HepG2 (cell line): ENCODE measurements around the gene H6PD. TPM values are rescaled to one million over a fixed set of nuclear protein-coding genes. Genes with fewer than 3 reads are reported as not detected.

ENCODE experiments used
- ATAC-seq: fragments of 200-7000 bp; cut with Tn5 transposase; 3 replicates; pipeline ENCODE4 v1.9.1; 2020; ENCODE audit warnings: mild to moderate bottlenecking, moderate library complexity
- BruUV-seq: library from RNA; stranded (reverse); fragments of 400-500 nt; replicated peaks from 2 replicates; lab custom pipeline; 2021; lab: Mats Ljungman, UMichigan
- CTCF ChIA-PET: fragments of 300-600 bp; formaldehyde crosslinking; extraction: SDS; loops from one replicate; lab custom pipeline; 2021; ENCODE audit warnings: low total read pairs, inconsistent platforms, low intra/inter-chr PET ratio; lab: Yijun Ruan, JAX
- POLR2A ChIA-PET: fragments of 350-600 bp; sonication (Branson Sonifier 250); formaldehyde crosslinking; loops from one replicate; lab custom pipeline; 2020; ENCODE audit warnings: antibody characterized with exemption, inconsistent platforms; lab: Yijun Ruan, JAX
- DNase-seq: peaks from one replicate; pipeline ENCODE4 v3.0.0-alpha.2; 2015; ENCODE audit warnings: low spot score
- FAIRE-seq: peaks from 3 replicates; lab custom pipeline; 2011; peaks lifted over from hg19 to GRCh38; lab: Jason Lieb, UNC
- H2AFZ ChIP-seq: one replicate; pipeline ENCODE4 v1.6.1; 2011; ENCODE audit warnings: low read length, inconsistent platforms
- H3K27ac ChIP-seq: fragments of 300-600 bp; 3 replicates; pipeline ENCODE4 v1.8.0; 2011; ENCODE audit warnings: mixed run types, mild to moderate bottlenecking, mixed read lengths, low read length, inconsistent platforms; ENCODE audit not compliant: insufficient read depth; ENCODE audit errors: extremely low read length
- H3K27me3 ChIP-seq, 2 experiments: fragments of 200-600 bp in 1 of 2; 2 replicates in 1 of 2; 3 replicates in 1 of 2; pipeline versions ENCODE4 v1.6.0 to v1.8.0; 2011; ENCODE audit warnings: low read length in 2 of 2, mild to moderate bottlenecking in 2 of 2, moderate library complexity in 2 of 2, inconsistent platforms in 1 of 2; ENCODE audit not compliant: insufficient read depth in 2 of 2, control insufficient read depth in 1 of 2
- H3K36me3 ChIP-seq, 2 experiments: fragments of 200-600 bp in 1 of 2; replicated peaks in 1 of 2; 2 replicates in 1 of 2; 3 replicates in 1 of 2; pipeline versions ENCODE4 v1.5.1 to v1.8.0; 2011; ENCODE audit warnings: low read length in 2 of 2, inconsistent platforms in 1 of 2; ENCODE audit not compliant: insufficient read depth in 2 of 2, control insufficient read depth in 1 of 2
- H3K4me1 ChIP-seq: 2 replicates; pipeline ENCODE4 v1.5.1; 2012; ENCODE audit warnings: low read length, inconsistent platforms; ENCODE audit not compliant: insufficient read depth
- H3K4me2 ChIP-seq: 2 replicates; pipeline ENCODE4 v1.6.0; 2011; ENCODE audit warnings: low read depth, low read length, inconsistent platforms
- H3K4me3 ChIP-seq, 3 experiments: fragments of 200-600 bp in 1 of 3; sonication (generic), shearing (Covaris generic) in 1 of 3; replicated peaks in 1 of 3; 2 replicates each; pipeline ENCODE4 v1.5.1; 2011 to 2016; ENCODE audit warnings: low read length in 3 of 3, inconsistent platforms in 2 of 3, low read depth in 2 of 3, mild to moderate bottlenecking in 2 of 3, control low read depth in 1 of 3, mixed read lengths in 1 of 3; ENCODE audit not compliant: insufficient read depth in 1 of 3
- H3K79me2 ChIP-seq: one replicate; pipeline ENCODE4 v1.6.1; 2011; ENCODE audit warnings: low read length, inconsistent platforms; ENCODE audit not compliant: insufficient read depth
- H3K9ac ChIP-seq: 2 replicates; pipeline ENCODE4 v1.6.0; 2011; ENCODE audit warnings: mild to moderate bottlenecking, low read depth, low read length, inconsistent platforms; ENCODE audit not compliant: insufficient read depth
- H3K9me3 ChIP-seq: 2 replicates; pipeline ENCODE4 v1.5.1; 2012; ENCODE audit warnings: mild to moderate bottlenecking, low read length
- H4K20me1 ChIP-seq: 2 replicates; pipeline ENCODE4 v1.6.0; 2011; ENCODE audit warnings: inconsistent platforms, mild to moderate bottlenecking, low read length, moderate library complexity; ENCODE audit not compliant: insufficient read depth
- CREB1 ChIP-seq, 2 experiments: fragments of 450-650 bp in 1 of 2; IDR thresholded peaks; 2 replicates each; pipeline ENCODE4 v1.6.1; 2016 to 2017; ENCODE audit warnings: control low read depth in 1 of 2, mild to moderate bottlenecking in 1 of 2, missing compliant biosample characterization in 1 of 2, missing genetic modification characterization in 1 of 2
- GTF3A ChIP-seq: sonication (generic); formaldehyde crosslinking; conservative IDR thresholded peaks from 2 replicates; pipeline ENCODE4 v1.4.0; 2020; ENCODE audit warnings: mild to moderate bottlenecking, missing genetic modification reagents
- RAD21 ChIP-seq: fragments of 450-650 bp; formaldehyde crosslinking; IDR thresholded peaks from 2 replicates; pipeline ENCODE4 v1.5.0; 2020; ENCODE audit warnings: mild to moderate bottlenecking
- RBAK ChIP-seq: sonication (generic); formaldehyde crosslinking; IDR thresholded peaks from 2 replicates; pipeline ENCODE4 v1.5.1; 2020; ENCODE audit warnings: mild to moderate bottlenecking, missing genetic modification reagents
- TBP ChIP-seq: sonication (generic); formaldehyde crosslinking; IDR thresholded peaks from 2 replicates; pipeline ENCODE4 v1.5.0; 2020; ENCODE audit warnings: missing genetic modification reagents
- ZMYM4 ChIP-seq: sonication (generic); formaldehyde crosslinking; IDR thresholded peaks from 2 replicates; pipeline ENCODE4 v1.8.1; 2023; ENCODE audit warnings: mild to moderate bottlenecking, missing genetic modification reagents
- ZNF10 ChIP-seq: sonication (generic); formaldehyde crosslinking; IDR thresholded peaks from 2 replicates; pipeline ENCODE4 v1.4.0; 2020; ENCODE audit warnings: mild to moderate bottlenecking, low read depth, missing genetic modification reagents, borderline replicate concordance
- ZNF264 ChIP-seq: sonication (generic); formaldehyde crosslinking; IDR thresholded peaks from 2 replicates; pipeline ENCODE4 v1.4.0; 2020; ENCODE audit warnings: missing genetic modification reagents
- WGBS: methylation state at CpG from one replicate; pipeline ENCODE4 v1.1.6; 2017; ENCODE audit warnings: low lambda C conversion rate; 5-methylcytosine and 5-hydroxymethylcytosine counted together
- in situ Hi-C: cut with HindIII; loops from 2 replicates; pipeline ENCODE4 v1.10.0; 2017; ENCODE audit warnings: low pct_unique_long_range_greater_than_20kb; ENCODE audit not compliant: extremely low pct_ligation_motif_present
- intact Hi-C: fragments of 100-400 bp; cut with micrococcal nuclease; formaldehyde crosslinking; loops from one replicate; pipeline ENCODE4 v1.10.0; 2022; ENCODE audit not compliant: unreplicated experiment
- polyA plus RNA-seq, 8 experiments: library from polyadenylated mRNA; depleted of rRNA in 3 of 8; stranded (reverse) in 7 of 8; unstranded in 1 of 8; fragments of >200 nt; fragmentation: Illumina TruSeq in 4 of 8; extraction: Trizol in 4 of 8; gene quantifications; 2 replicates each; pipeline versions ENCODE4 v1.2.1 to v1.2.3, GENCODE V29; 2011 to 2016; ENCODE audit warnings: low read depth in 4 of 8, missing spikeins in 1 of 8, mixed read lengths in 1 of 8; ENCODE audit not compliant: insufficient read depth in 1 of 8
- total RNA-seq, 5 experiments: library from RNA; depleted of rRNA; stranded (reverse); fragments of >200 nt; fragmentation: Illumina TruSeq; extraction: Trizol; gene quantifications; 2 replicates each; pipeline ENCODE4 v1.2.3, GENCODE V29; 2016; ENCODE audit warnings: low read depth in 1 of 5
- TF ChIP-seq, protein P1 (sequence below), 2 experiments: sonication (generic) in 1 of 2; formaldehyde crosslinking in 1 of 2; IDR thresholded peaks; 2 replicates each; pipeline versions ENCODE4 v1.5.1 to v1.6.1; 2011 to 2020; ENCODE audit warnings: borderline replicate concordance in 1 of 2, low read depth in 1 of 2, low read length in 1 of 2, mild to moderate bottlenecking in 1 of 2, missing genetic modification reagents in 1 of 2, moderate library complexity in 1 of 2
- TF ChIP-seq, protein P2 (sequence below), 2 experiments: sonication (generic) in 1 of 2; formaldehyde crosslinking in 1 of 2; IDR thresholded peaks; 2 replicates each; pipeline versions ENCODE4 v1.6.1 to v1.9.0; 2014 to 2022; ENCODE audit warnings: antibody characterized with exemption in 1 of 2, borderline replicate concordance in 1 of 2, inconsistent platforms in 1 of 2, low read depth in 1 of 2, missing genetic modification reagents in 1 of 2

H6PD gene
- total and polyA plus RNA-seq, 2 of the 13 experiments (the other 11 are each of a cell fraction or from before 2014, with no cell fraction given), result 9.3 to 14.1 TPM

GRCh38 chr1:9222846-9223625 lies 11.5 kb upstream of the H6PD start (continued):
- TF ChIP-seq TBP (CRISPR knock-in tag) (no peak), ZNF10 (no peak), RBAK (CRISPR knock-in tag) (no peak), RAD21 (CRISPR knock-in tag) (no peak), ZMYM4 (CRISPR knock-in tag) (no peak)
- TF ChIP-seq, protein P1, sequence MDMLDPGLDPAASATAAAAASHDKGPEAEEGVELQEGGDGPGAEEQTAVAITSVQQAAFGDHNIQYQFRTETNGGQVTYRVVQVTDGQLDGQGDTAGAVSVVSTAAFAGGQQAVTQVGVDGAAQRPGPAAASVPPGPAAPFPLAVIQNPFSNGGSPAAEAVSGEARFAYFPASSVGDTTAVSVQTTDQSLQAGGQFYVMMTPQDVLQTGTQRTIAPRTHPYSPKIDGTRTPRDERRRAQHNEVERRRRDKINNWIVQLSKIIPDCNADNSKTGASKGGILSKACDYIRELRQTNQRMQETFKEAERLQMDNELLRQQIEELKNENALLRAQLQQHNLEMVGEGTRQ (IDR thresholded peaks at IDR 0.05; ENCODE audit: low read depth, low read length), result no peak
- TF ChIP-seq, protein P1 (CRISPR knock-in tag; IDR thresholded peaks at IDR 0.05; ENCODE audit: borderline replicate concordance), result no peak

- no peaks in the 10 kb centered on the region for H3K79me2 ChIP-seq
- no TSS peak for BruUV-seq
- ATAC-seq (no peak; the same call in 2 of the 3 replicates), DNase-seq (no peak), FAIRE-seq (no peak)
- POLR2A ChIA-PET, result interaction anchor here (1.6 kb wide), 1 partner anchor 9 kb away, joined by 4 read pairs; the partner anchor contains the start of gene H6PD
- in situ Hi-C loops (no loop called here), intact Hi-C loops (no loop called here)
- H4K20me1 ChIP-seq, result no peaks in the 10 kb centered on the region
- no peaks in the 10 kb centered on the region for H3K4me1 ChIP-seq
- H3K9ac ChIP-seq, result no peak overlapping the region
- no peak overlapping the region for H3K4me2 ChIP-seq
- H3K36me3 ChIP-seq, result no peaks in the 10 kb centered on the region
- H2AFZ ChIP-seq, result no peak overlapping the region
- CTCF ChIA-PET, result no interaction called here
- H3K27me3 ChIP-seq, result peaks cover 1 to 13% of the 10 kb centered on the region in 2 experiments; a peak in 2 of 5 replicates
- no peak overlapping the region for H3K27ac ChIP-seq
- no peaks in the 10 kb centered on the region for H3K9me3 ChIP-seq
- 36% methylated on average over 8 of the region's 10 CpGs for WGBS
- no peak overlapping the region for H3K4me3 ChIP-seq
- no peak for TF ChIP-seq ZNF264
- TF ChIP-seq CREB1 (IDR thresholded peaks at IDR 0.05), result no peak
- no peak for TF ChIP-seq CREB1 (CRISPR knock-in tag; IDR thresholded peaks at IDR 0.05)
- TF ChIP-seq GTF3A (CRISPR knock-in tag), result no peak
- TF ChIP-seq, protein P2, sequence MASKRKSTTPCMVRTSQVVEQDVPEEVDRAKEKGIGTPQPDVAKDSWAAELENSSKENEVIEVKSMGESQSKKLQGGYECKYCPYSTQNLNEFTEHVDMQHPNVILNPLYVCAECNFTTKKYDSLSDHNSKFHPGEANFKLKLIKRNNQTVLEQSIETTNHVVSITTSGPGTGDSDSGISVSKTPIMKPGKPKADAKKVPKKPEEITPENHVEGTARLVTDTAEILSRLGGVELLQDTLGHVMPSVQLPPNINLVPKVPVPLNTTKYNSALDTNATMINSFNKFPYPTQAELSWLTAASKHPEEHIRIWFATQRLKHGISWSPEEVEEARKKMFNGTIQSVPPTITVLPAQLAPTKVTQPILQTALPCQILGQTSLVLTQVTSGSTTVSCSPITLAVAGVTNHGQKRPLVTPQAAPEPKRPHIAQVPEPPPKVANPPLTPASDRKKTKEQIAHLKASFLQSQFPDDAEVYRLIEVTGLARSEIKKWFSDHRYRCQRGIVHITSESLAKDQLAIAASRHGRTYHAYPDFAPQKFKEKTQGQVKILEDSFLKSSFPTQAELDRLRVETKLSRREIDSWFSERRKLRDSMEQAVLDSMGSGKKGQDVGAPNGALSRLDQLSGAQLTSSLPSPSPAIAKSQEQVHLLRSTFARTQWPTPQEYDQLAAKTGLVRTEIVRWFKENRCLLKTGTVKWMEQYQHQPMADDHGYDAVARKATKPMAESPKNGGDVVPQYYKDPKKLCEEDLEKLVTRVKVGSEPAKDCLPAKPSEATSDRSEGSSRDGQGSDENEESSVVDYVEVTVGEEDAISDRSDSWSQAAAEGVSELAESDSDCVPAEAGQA (IDR thresholded peaks at IDR 0.05; ENCODE audit: low read depth), result no peak
- TF ChIP-seq, protein P2 (CRISPR knock-in tag; IDR thresholded peaks at IDR 0.05; ENCODE audit: borderline replicate concordance), result no peak
Measured at GRCh38 chr1:9224664-9225410, 9.7 kb upstream of the H6PD start.
